ENCODE results near the gene RBPJL. TPM values are rescaled to one million over a fixed set of nuclear protein-coding genes. Genes with fewer than 3 reads are reported as not detected.

The RBPJL gene
- total RNA-seq, 1 experiment from 2014 or later: 0.85 TPM

DNA sequence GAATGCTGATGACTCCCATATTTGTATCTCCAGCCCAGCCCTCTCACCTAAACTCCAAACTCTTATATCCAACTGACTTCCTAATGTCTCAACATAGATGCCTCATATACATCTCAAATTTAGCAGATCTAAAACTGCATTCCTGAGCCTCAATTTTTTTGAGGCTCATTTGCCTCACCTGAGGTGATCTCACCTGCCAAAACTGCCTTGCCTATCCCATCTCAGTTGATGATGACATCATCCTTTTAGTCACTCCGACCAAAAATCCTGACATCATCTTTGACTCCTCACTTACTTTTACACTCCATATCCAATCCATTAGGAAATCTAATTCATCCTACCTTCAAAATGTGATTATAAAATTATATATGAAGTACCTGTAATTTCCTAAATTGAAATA lies 26.6 kb upstream of the RBPJL start:
- H3K4me1 Mint-ChIP-seq: no peaks in the 10 kb centered on the region

More for the DNA sequence above, 26.6 kb upstream of the RBPJL start:
- Mint-ChIP-seq H3K27ac (no peak overlapping the region), H3K27me3 (ENCODE audit: low read depth) (no peaks in the 10 kb centered on the region; the same call in 1 of the 2 replicates), H3K4me3 (no peak overlapping the region), H3K9me3 (no peaks in the 10 kb centered on the region), H3K36me3 (no peaks in the 10 kb centered on the region)
- ATAC-seq (no peak), DNase-seq (ENCODE audit: low spot score) (no peak)
- TF ChIP-seq, protein P1, sequence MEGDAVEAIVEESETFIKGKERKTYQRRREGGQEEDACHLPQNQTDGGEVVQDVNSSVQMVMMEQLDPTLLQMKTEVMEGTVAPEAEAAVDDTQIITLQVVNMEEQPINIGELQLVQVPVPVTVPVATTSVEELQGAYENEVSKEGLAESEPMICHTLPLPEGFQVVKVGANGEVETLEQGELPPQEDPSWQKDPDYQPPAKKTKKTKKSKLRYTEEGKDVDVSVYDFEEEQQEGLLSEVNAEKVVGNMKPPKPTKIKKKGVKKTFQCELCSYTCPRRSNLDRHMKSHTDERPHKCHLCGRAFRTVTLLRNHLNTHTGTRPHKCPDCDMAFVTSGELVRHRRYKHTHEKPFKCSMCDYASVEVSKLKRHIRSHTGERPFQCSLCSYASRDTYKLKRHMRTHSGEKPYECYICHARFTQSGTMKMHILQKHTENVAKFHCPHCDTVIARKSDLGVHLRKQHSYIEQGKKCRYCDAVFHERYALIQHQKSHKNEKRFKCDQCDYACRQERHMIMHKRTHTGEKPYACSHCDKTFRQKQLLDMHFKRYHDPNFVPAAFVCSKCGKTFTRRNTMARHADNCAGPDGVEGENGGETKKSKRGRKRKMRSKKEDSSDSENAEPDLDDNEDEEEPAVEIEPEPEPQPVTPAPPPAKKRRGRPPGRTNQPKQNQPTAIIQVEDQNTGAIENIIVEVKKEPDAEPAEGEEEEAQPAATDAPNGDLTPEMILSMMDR (IDR thresholded peaks at IDR 0.05): no peak
- TF ChIP-seq, protein P2, sequence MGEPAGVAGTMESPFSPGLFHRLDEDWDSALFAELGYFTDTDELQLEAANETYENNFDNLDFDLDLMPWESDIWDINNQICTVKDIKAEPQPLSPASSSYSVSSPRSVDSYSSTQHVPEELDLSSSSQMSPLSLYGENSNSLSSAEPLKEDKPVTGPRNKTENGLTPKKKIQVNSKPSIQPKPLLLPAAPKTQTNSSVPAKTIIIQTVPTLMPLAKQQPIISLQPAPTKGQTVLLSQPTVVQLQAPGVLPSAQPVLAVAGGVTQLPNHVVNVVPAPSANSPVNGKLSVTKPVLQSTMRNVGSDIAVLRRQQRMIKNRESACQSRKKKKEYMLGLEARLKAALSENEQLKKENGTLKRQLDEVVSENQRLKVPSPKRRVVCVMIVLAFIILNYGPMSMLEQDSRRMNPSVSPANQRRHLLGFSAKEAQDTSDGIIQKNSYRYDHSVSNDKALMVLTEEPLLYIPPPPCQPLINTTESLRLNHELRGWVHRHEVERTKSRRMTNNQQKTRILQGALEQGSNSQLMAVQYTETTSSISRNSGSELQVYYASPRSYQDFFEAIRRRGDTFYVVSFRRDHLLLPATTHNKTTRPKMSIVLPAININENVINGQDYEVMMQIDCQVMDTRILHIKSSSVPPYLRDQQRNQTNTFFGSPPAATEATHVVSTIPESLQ (CRISPR knock-in tag; IDR thresholded peaks at IDR 0.05): no peak
- TF ChIP-seq, protein P3, sequence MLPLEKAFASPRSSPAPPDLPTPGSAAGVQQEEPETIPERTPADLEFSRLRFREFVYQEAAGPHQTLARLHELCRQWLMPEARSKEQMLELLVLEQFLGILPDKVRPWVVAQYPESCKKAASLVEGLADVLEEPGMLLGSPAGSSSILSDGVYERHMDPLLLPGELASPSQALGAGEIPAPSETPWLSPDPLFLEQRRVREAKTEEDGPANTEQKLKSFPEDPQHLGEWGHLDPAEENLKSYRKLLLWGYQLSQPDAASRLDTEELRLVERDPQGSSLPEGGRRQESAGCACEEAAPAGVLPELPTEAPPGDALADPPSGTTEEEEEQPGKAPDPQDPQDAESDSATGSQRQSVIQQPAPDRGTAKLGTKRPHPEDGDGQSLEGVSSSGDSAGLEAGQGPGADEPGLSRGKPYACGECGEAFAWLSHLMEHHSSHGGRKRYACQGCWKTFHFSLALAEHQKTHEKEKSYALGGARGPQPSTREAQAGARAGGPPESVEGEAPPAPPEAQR (CRISPR knock-in tag; IDR thresholded peaks at IDR 0.05): no peak
- TF ChIP-seq, protein P4, sequence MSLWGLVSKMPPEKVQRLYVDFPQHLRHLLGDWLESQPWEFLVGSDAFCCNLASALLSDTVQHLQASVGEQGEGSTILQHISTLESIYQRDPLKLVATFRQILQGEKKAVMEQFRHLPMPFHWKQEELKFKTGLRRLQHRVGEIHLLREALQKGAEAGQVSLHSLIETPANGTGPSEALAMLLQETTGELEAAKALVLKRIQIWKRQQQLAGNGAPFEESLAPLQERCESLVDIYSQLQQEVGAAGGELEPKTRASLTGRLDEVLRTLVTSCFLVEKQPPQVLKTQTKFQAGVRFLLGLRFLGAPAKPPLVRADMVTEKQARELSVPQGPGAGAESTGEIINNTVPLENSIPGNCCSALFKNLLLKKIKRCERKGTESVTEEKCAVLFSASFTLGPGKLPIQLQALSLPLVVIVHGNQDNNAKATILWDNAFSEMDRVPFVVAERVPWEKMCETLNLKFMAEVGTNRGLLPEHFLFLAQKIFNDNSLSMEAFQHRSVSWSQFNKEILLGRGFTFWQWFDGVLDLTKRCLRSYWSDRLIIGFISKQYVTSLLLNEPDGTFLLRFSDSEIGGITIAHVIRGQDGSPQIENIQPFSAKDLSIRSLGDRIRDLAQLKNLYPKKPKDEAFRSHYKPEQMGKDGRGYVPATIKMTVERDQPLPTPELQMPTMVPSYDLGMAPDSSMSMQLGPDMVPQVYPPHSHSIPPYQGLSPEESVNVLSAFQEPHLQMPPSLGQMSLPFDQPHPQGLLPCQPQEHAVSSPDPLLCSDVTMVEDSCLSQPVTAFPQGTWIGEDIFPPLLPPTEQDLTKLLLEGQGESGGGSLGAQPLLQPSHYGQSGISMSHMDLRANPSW (CRISPR knock-in tag; conservative IDR thresholded peaks at IDR 0.05; ENCODE audit: low read depth): no peak
- TF ChIP-seq MXD4 (CRISPR knock-in tag; IDR thresholded peaks at IDR 0.05; ENCODE audit: borderline replicate concordance): no peak
- TF ChIP-seq SOX15 (CRISPR knock-in tag; IDR thresholded peaks at IDR 0.05): no peak
- TF ChIP-seq ZNF219 (CRISPR knock-in tag; IDR thresholded peaks at IDR 0.05; ENCODE audit: borderline replicate concordance): no peak
- TF ChIP-seq NFYB (CRISPR knock-in tag; conservative IDR thresholded peaks at IDR 0.05; ENCODE audit: low read depth): no peak
- TF ChIP-seq TEAD4 (CRISPR knock-in tag; IDR thresholded peaks at IDR 0.05): no peak
- TF ChIP-seq, protein P5, sequence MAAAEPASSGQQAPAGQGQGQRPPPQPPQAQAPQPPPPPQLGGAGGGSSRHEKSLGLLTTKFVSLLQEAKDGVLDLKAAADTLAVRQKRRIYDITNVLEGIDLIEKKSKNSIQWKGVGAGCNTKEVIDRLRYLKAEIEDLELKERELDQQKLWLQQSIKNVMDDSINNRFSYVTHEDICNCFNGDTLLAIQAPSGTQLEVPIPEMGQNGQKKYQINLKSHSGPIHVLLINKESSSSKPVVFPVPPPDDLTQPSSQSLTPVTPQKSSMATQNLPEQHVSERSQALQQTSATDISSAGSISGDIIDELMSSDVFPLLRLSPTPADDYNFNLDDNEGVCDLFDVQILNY (CRISPR knock-in tag; IDR thresholded peaks at IDR 0.05): no peak
- TF ChIP-seq, protein P6, sequence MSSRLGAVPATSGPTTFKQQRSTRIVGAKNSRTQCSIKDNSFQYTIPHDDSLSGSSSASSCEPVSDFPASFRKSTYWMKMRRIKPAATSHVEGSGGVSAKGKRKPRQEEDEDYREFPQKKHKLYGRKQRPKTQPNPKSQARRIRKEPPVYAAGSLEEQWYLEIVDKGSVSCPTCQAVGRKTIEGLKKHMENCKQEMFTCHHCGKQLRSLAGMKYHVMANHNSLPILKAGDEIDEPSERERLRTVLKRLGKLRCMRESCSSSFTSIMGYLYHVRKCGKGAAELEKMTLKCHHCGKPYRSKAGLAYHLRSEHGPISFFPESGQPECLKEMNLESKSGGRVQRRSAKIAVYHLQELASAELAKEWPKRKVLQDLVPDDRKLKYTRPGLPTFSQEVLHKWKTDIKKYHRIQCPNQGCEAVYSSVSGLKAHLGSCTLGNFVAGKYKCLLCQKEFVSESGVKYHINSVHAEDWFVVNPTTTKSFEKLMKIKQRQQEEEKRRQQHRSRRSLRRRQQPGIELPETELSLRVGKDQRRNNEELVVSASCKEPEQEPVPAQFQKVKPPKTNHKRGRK (CRISPR knock-in tag; IDR thresholded peaks at IDR 0.05; ENCODE audit: borderline replicate concordance): no peak
- no peak for TF ChIP-seq IRF2 (CRISPR knock-in tag; IDR thresholded peaks at IDR 0.05; ENCODE audit: borderline replicate concordance, low read depth)
- TF ChIP-seq, protein P7, sequence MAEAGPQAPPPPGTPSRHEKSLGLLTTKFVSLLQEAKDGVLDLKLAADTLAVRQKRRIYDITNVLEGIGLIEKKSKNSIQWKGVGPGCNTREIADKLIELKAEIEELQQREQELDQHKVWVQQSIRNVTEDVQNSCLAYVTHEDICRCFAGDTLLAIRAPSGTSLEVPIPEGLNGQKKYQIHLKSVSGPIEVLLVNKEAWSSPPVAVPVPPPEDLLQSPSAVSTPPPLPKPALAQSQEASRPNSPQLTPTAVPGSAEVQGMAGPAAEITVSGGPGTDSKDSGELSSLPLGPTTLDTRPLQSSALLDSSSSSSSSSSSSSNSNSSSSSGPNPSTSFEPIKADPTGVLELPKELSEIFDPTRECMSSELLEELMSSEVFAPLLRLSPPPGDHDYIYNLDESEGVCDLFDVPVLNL (CRISPR knock-in tag; IDR thresholded peaks at IDR 0.05; ENCODE audit: borderline replicate concordance, low read depth): no peak
- no peak for TF ChIP-seq GABPB1 (CRISPR knock-in tag; IDR thresholded peaks at IDR 0.05)
- no peak for TF ChIP-seq TP53 (CRISPR knock-in tag; IDR thresholded peaks at IDR 0.05)
- TF ChIP-seq OVOL2 (CRISPR knock-in tag; IDR thresholded peaks at IDR 0.05; ENCODE audit: borderline replicate concordance): no peak
- no peak for TF ChIP-seq SMAD3 (CRISPR knock-in tag; IDR thresholded peaks at IDR 0.05; ENCODE audit: borderline replicate concordance)
- TF ChIP-seq, protein P8, sequence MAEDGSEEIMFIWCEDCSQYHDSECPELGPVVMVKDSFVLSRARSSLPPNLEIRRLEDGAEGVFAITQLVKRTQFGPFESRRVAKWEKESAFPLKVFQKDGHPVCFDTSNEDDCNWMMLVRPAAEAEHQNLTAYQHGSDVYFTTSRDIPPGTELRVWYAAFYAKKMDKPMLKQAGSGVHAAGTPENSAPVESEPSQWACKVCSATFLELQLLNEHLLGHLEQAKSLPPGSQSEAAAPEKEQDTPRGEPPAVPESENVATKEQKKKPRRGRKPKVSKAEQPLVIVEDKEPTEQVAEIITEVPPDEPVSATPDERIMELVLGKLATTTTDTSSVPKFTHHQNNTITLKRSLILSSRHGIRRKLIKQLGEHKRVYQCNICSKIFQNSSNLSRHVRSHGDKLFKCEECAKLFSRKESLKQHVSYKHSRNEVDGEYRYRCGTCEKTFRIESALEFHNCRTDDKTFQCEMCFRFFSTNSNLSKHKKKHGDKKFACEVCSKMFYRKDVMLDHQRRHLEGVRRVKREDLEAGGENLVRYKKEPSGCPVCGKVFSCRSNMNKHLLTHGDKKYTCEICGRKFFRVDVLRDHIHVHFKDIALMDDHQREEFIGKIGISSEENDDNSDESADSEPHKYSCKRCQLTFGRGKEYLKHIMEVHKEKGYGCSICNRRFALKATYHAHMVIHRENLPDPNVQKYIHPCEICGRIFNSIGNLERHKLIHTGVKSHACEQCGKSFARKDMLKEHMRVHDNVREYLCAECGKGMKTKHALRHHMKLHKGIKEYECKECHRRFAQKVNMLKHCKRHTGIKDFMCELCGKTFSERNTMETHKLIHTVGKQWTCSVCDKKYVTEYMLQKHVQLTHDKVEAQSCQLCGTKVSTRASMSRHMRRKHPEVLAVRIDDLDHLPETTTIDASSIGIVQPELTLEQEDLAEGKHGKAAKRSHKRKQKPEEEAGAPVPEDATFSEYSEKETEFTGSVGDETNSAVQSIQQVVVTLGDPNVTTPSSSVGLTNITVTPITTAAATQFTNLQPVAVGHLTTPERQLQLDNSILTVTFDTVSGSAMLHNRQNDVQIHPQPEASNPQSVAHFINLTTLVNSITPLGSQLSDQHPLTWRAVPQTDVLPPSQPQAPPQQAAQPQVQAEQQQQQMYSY (CRISPR knock-in tag; IDR thresholded peaks at IDR 0.05): no peak
- no peak for TF ChIP-seq GTF2I (CRISPR knock-in tag; conservative IDR thresholded peaks at IDR 0.05)
- POLR2A ChIA-PET: no interaction called here
- CTCF ChIA-PET: interaction anchor here (1.4 to 2.6 kb wide), 2 partner anchors 11 to 141 kb away, joined by 6 to 9 read pairs; no protein-coding TSS in a partner anchor

All from WTC11 (cell line).